ENCODE data around the gene C5orf15.

GRCh38 chr5:133967698-133968203 is 674 bp downstream of the C5orf15 start:
- no peak for TF ChIP-seq CTCF (IDR thresholded peaks at IDR 0.05; ENCODE audit: insufficient read depth, low read length)
- no peak for TF ChIP-seq SPI1 (IDR thresholded peaks at IDR 0.05; ENCODE audit: borderline replicate concordance, low read depth)
- no peak for TF ChIP-seq POLR2AphosphoS5 (IDR thresholded peaks at IDR 0.05; ENCODE audit: low read depth)
- TF ChIP-seq REST (IDR thresholded peaks at IDR 0.05; ENCODE audit: insufficient replicate concordance, low read depth): no peak

All from HL-60 (cell line).